ENCODE measurements around the gene DNAH3. TPM values are rescaled to one million over a fixed set of nuclear protein-coding genes. Genes with fewer than 3 reads are reported as not detected.
"Not testable (repeated sequence)": the region's sequence is repeated elsewhere in the genome, so short reads cannot be mapped to it uniquely, and the experiment has no call there.

Gene DNAH3
- total RNA-seq, 4 donors from 2014 or later, result 0.13 to 0.15 TPM; not detected in 2

DNA sequence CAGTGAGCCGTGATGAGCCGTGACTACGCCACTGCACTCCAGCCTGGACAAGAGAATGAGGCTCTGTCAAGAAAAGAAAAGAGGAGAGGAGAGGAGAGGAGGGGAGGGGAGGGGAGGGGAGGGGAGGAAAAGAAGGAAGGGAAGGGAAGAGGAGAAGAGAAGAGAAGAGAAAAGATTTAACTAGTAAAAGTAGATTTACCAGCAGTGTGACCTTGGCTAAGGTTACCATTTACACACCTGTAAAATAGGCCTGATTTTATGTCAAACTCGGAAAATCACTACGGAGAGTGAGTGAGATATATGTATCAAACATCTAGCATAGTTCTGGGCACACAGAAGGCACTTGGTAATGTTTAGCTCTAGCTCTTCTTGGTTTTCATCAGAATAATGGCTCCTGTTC lies 140.8 kb downstream of the DNAH3 start:
- no peak for ATAC-seq
- H3K9me3 ChIP-seq, result peaks cover 0 to 11% (median 0%) of the 10 kb centered on the region in 3 donors
- no peak overlapping the region for H3K4me3 ChIP-seq
- TF ChIP-seq, protein P1, sequence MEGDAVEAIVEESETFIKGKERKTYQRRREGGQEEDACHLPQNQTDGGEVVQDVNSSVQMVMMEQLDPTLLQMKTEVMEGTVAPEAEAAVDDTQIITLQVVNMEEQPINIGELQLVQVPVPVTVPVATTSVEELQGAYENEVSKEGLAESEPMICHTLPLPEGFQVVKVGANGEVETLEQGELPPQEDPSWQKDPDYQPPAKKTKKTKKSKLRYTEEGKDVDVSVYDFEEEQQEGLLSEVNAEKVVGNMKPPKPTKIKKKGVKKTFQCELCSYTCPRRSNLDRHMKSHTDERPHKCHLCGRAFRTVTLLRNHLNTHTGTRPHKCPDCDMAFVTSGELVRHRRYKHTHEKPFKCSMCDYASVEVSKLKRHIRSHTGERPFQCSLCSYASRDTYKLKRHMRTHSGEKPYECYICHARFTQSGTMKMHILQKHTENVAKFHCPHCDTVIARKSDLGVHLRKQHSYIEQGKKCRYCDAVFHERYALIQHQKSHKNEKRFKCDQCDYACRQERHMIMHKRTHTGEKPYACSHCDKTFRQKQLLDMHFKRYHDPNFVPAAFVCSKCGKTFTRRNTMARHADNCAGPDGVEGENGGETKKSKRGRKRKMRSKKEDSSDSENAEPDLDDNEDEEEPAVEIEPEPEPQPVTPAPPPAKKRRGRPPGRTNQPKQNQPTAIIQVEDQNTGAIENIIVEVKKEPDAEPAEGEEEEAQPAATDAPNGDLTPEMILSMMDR (IDR thresholded peaks at IDR 0.05), result no peak
- TF ChIP-seq POLR2AphosphoS5 (IDR thresholded peaks at IDR 0.05) (no peak), POLR2A (IDR thresholded peaks at IDR 0.05) (no peak), EP300 (IDR thresholded peaks at IDR 0.05) (no peak)
- no peaks in the 10 kb centered on the region for H3K4me1 ChIP-seq
- WGBS, 2 donors (ENCODE audit: low coverage in 1 of 2), result 83 to 100% methylated on average over 2 to 5 of the region's 5 CpGs
- H3K27ac ChIP-seq, result no peak overlapping the region
- H3K36me3 ChIP-seq, result no peaks in the 10 kb centered on the region
- no peaks in the 10 kb centered on the region for H3K27me3 ChIP-seq

DNA sequence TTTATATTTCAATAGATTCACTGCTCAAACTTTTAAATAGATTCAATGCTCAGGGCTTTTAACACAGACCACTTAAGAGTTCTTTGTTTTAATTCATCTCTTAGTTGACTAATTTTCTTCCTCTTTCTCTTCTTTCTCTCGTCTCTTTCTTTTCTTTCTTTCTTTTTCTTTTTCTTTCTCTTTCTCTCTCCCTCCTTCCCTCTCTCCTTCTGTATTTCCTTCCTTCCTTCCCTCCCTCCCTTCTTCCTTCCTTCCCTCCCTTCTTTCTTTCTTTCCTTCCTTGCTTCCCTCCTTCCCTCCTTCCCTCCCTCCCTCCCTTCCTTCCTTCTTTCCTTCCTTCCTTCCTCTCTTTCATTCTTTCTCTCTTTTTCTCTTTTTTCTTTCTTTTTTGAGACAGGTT lies 145.6 kb downstream of the DNAH3 start:
- H3K36me3 ChIP-seq, result no peaks in the 10 kb centered on the region
- WGBS, 2 donors (ENCODE audit: low coverage in 1 of 2), result 14 to 20% methylated on average over 1 of the region's 1 CpG
- no peaks in the 10 kb centered on the region for H3K4me1 ChIP-seq
- no peaks in the 10 kb centered on the region for H3K27me3 ChIP-seq
- no peak for ATAC-seq
- H3K9me3 ChIP-seq, result no peaks in the 10 kb centered on the region
- no peak for TF ChIP-seq EP300 (IDR thresholded peaks at IDR 0.05)
- TF ChIP-seq POLR2A (IDR thresholded peaks at IDR 0.05), result no peak
- TF ChIP-seq, protein P1 (IDR thresholded peaks at IDR 0.05), result no peak
- no peak for TF ChIP-seq POLR2AphosphoS5 (IDR thresholded peaks at IDR 0.05)
- H3K4me3 ChIP-seq, result no peak overlapping the region
- no peak overlapping the region for H3K27ac ChIP-seq

DNA sequence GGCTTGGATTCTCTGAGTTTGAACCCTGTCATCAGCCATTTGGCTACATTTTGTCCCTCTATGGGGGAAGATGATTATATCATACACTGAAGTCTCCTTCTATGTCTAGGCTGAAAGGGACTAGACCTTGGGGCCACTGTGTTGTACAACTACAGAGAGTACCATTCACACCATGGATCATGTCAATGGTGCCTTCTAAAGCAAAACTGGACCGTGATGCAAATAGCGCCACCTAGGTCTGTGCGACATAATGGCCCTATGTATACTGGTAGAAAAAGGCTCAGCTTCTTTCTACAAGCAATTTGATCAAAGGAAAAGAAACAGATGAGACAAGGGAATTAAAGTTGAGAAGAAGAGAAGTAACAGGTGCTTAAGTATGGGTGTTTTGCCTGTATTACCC lies 149.4 kb downstream of the DNAH3 start:
- H3K36me3 ChIP-seq, result no peaks in the 10 kb centered on the region
- H3K9me3 ChIP-seq, result no peaks in the 10 kb centered on the region
- H3K4me1 ChIP-seq, result no peaks in the 10 kb centered on the region
- TF ChIP-seq POLR2AphosphoS5 (IDR thresholded peaks at IDR 0.05) (no peak), EP300 (IDR thresholded peaks at IDR 0.05) (no peak)
- TF ChIP-seq, protein P1 (IDR thresholded peaks at IDR 0.05), result peak in 1 of 4 experiments; percentile 23
- no peaks in the 10 kb centered on the region for H3K27me3 ChIP-seq
- 20% methylated on average over 3 of the region's 3 CpGs; no CpG with 5 or more reads in 1 of the 2 donors for WGBS, 2 donors (ENCODE audit: low coverage in 1 of 2)
- no peak for ATAC-seq
- no peak overlapping the region for H3K4me3 ChIP-seq
- no peak overlapping the region for H3K27ac ChIP-seq

DNA sequence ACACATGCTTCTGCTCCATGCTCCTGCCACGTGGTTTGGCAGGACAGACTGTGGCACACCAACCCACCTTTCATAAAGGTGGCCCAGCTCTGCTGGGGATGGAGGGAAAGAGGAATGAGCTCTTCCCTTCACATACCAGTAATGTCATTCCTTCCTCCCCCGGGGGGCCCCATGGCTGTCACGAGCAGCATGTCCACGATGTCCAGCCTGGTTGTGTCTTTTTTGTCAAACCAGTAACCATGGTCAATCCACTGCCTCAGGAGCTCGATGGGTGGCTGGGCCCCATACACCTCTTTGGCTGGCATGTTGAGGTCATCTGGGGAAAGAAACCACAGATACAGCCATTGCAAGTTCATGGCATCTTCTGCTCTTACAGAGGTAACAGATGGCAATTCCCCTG lies 153.5 kb downstream of the DNAH3 start:
- Histone ChIP-seq H3K27ac (no peak overlapping the region), H3K4me1 (no peaks in the 10 kb centered on the region), H3K4me3 (no peak overlapping the region), H3K36me3 (no peaks in the 10 kb centered on the region), H3K9me3 (no peaks in the 10 kb centered on the region), H3K27me3 (no peaks in the 10 kb centered on the region)
- 57 to 94% methylated on average over 1 to 4 of the region's 5 CpGs for WGBS, 2 donors (ENCODE audit: low coverage in 1 of 2)
- ATAC-seq, result no peak
- TF ChIP-seq EP300 (IDR thresholded peaks at IDR 0.05) (no peak), POLR2AphosphoS5 (IDR thresholded peaks at IDR 0.05) (no peak), POLR2A (IDR thresholded peaks at IDR 0.05) (no peak)
- TF ChIP-seq, protein P1 (IDR thresholded peaks at IDR 0.05), result no peak

DNA sequence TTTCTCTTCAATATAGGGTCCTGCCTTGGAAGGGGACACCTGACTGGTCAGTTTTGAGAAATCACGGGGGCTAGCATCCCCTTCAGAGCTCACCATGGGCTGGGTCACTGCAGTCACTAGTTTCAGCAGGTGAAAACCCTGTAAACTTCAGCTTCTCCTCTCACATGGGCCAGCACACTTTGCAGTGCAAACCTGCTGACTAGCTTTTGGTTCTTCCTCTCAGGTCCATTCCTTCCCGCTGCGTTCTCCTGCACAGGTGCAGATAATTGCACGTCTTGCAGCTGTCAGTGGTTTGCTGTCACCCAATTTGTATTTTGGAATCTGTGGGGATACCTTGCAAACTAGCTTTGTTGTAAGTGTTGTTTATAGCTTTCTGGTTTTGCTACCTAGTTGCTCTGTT lies 154.9 kb downstream of the DNAH3 start:
- H3K27me3 ChIP-seq, result no peaks in the 10 kb centered on the region
- no peaks in the 10 kb centered on the region for H3K9me3 ChIP-seq
- no peaks in the 10 kb centered on the region for H3K4me1 ChIP-seq
- no peak overlapping the region for H3K4me3 ChIP-seq
- 68% methylated on average over 4 of the region's 4 CpGs; no CpG with 5 or more reads in 1 of the 2 donors for WGBS, 2 donors (ENCODE audit: low coverage in 1 of 2)
- TF ChIP-seq EP300 (IDR thresholded peaks at IDR 0.05) (no peak), POLR2AphosphoS5 (IDR thresholded peaks at IDR 0.05) (no peak), POLR2A (IDR thresholded peaks at IDR 0.05) (no peak)
- TF ChIP-seq, protein P1 (IDR thresholded peaks at IDR 0.05), result no peak
- no peak overlapping the region for H3K27ac ChIP-seq
- H3K36me3 ChIP-seq, result no peaks in the 10 kb centered on the region
- no peak for ATAC-seq

DNA sequence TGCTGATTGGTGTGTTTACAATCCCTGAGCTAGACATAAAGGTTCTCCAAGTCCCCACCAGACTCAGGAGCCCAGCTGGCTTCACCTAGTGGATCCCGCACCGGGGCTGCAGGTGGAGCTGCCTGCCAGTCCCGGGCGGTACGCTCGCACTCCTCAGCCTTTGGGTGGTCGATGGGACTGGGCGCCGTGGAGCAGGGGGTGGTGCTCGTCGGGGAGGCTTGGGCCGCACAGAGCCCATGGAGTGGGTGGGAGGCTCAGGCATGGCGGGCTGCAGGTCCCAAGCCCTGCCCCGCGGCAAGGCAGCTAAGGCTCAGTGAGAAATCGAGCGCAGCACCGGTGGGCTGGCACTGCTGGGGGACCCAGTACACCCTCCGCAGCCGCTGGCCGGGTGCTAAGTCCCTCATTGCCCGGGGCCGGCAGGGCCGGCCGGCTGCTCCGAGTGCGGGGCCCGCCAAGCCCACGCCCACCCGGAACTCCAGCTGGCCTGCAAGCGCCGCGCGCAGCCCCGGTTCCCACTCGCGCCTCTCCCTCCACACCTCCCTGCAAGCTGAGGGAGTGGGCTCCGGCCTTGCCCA lies 161.1 kb downstream of the DNAH3 start:
- 71% methylated on average over 1 of the region's 38 CpGs; no CpG with 5 or more reads in 1 of the 2 donors for WGBS, 2 donors (ENCODE audit: low coverage in 1 of 2)
- H3K27ac ChIP-seq, H3K9me3 ChIP-seq, ATAC-seq, H3K4me3 ChIP-seq, H3K36me3 ChIP-seq, H3K27me3 ChIP-seq, H3K4me1 ChIP-seq: not testable (repeated sequence)
